Measurements from ENCODE around the gene SPECC1L.
A peak's percentile ranks its signal among the peaks of the same experiment; 100 is the strongest.

The SPECC1L gene

DNA sequence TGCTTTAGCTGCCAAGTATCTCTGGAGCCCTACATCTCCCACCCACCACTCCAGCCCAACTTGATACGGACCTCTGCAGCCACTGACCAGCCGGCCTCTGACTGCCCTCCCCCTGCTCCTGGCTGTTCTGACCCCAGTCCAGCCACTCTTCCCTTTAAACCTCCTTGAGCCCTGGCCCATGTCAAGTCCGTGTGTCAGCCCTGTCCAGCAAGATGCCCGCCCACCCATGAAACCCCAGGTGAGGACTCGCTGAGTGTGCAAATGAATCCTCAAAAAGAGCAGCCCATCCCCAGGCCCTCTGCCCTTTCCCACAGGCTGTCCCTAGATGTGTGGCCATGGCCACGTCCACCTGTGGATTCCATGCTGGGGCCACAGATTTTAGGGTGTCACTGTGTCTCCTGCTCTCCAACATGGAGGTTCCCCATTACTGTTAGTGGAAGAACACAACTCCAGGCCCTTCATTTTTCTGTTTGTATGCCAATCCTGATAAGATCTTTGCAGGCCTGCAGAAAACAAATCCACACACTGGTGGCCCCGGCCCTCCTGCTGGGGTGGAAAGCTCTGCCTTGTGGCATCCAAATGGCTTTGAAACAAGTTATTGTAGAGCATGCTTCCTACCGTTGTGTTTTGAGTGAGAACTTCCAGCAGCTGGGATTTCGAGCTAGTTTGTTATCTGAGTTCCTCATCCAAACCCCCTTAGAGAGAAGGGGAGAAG lies 134.1 kb downstream of the SPECC1L start:
- no peak for DNase-seq (ENCODE audit: insufficient read length, low spot score)
- FAIRE-seq, result no peak
- TF ChIP-seq PAX5 (IDR thresholded peaks at IDR 0.05; ENCODE audit: insufficient read depth, low read length, severe bottlenecking) (no peak), POU2F2 (IDR thresholded peaks at IDR 0.05; ENCODE audit: low read depth, low read length) (no peak)

DNA sequence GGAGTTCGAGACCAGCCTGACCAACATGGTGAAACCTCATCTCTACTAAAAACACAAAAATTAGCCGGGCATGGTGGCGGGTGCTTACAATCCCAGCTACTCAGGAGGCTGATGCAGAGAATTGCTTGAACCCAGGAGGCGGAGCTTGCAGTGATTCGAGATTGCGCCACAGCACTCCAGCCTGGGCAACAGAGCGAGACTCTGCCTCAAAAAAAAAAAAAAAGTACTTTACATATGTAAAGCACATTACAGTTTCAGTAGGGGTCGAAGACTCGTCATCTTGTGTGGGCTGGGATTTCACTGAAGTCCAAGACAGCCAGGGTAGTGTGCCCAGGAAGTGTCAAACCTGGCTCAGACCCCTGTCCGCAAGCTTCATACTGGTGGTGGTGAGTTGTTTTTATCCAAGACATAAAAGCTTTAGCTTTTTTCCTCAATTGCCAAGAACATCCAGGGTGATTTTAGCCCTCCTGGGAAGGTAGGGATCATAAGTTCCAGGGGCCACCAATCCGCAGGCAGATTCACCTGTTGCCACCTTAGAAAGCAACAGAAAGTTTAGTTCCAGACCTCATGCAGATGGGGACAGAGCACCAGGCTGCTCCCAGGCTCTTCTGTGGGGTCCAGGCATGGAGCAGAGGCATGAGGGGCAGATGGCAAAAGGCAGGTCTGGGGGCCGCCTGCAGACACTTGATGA lies 135.1 kb downstream of the SPECC1L start:
- FAIRE-seq, result no peak

DNA sequence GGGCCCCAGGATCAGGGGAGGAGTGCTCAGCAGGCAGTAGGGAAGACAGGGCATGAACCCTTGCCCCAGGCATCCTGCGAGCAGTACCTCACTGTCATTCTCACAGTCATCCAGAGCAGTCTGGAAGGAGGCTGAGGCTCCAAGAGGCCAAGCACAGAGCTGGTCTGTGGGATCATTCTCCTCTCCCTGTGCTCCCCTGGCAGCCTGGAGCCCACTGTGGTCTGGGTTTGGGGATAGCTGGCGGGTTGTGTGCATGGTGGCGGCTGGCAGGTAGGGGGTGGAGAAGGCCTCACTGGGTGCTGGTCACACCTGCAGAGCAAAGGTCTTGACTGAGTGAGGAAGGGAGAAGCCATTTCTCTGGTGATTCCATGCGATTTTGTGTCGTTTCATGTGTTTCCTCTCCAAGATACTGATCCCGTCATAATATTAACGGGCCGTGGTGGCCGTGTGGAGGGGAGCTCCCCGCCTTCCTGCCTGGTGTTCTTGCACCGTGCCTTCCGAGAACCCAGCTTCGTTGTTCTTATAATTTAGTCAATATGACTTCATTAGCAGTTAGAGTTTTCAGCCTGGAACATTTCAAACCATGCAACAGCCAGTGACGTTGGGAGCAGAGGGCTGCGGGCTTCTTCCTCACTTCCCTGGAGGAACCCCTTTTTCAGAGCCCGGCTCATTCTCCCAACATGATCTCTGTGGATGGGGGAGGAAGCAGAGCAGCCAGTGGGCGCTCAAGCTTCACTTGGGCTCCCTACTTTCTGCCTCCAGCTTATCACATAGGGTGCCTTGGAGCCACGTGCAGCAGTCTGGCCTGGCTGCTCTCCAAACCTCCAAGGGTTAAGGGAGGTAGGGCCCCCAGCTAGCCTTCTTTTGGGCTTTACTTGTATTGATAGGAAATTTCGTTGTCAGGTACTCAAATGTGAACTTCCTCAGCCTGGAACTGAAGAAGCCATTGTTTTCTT lies 136.0 kb downstream of the SPECC1L start:
- no peak for TF ChIP-seq PAX5 (IDR thresholded peaks at IDR 0.05; ENCODE audit: insufficient read depth, low read length, severe bottlenecking)
- no peak for TF ChIP-seq POU2F2 (IDR thresholded peaks at IDR 0.05; ENCODE audit: low read depth, low read length)
- no peak for TF ChIP-seq TAF1 (IDR thresholded peaks at IDR 0.05; ENCODE audit: low read depth, low read length)
- TF ChIP-seq POLR2AphosphoS5 (IDR thresholded peaks at IDR 0.05; ENCODE audit: low read depth, low read length), result no peak
- no peak for TF ChIP-seq SPI1 (IDR thresholded peaks at IDR 0.05; ENCODE audit: low read depth, low read length)
- TF ChIP-seq POLR2A (IDR thresholded peaks at IDR 0.05; ENCODE audit: low read depth, low read length), result no peak
- FAIRE-seq (no peak), DNase-seq (ENCODE audit: insufficient read length, low spot score) (no peak)

More for the DNA sequence above, 135.1 kb downstream of the SPECC1L start:
- TF ChIP-seq POU2F2 (IDR thresholded peaks at IDR 0.05; ENCODE audit: low read depth, low read length) (no peak), POLR2AphosphoS5 (IDR thresholded peaks at IDR 0.05; ENCODE audit: low read depth, low read length) (no peak), SPI1 (IDR thresholded peaks at IDR 0.05; ENCODE audit: low read depth, low read length) (no peak), POLR2A (IDR thresholded peaks at IDR 0.05; ENCODE audit: low read depth, low read length) (no peak), TAF1 (IDR thresholded peaks at IDR 0.05; ENCODE audit: low read depth, low read length) (no peak), PAX5 (IDR thresholded peaks at IDR 0.05; ENCODE audit: insufficient read depth, low read length, severe bottlenecking) (no peak)
- DNase-seq (ENCODE audit: insufficient read length, low spot score), result no peak

DNA sequence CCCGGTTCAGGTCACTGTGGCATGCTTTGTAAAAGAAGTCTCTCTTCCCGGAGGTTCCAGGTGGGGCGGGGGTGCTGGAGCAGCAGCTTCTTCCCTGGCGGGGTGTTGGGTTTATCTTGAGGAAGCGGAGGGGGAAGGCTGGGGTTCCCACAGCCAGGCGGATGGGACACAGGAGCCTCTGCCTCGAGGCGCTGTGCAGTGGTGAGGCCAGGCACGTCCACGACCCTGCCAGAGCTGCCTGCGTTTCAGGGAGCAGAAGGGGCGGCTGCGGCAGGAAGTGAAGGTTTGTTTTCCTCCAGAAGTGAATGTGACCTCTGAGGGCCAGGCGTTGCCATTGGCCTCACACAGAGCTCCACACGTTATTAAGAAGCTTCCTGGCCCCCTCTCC lies 136.6 kb downstream of the SPECC1L start:
- no peak for TF ChIP-seq POLR2A (IDR thresholded peaks at IDR 0.05; ENCODE audit: low read depth, low read length)
- no peak for TF ChIP-seq POLR2AphosphoS5 (IDR thresholded peaks at IDR 0.05; ENCODE audit: low read depth, low read length)
- TF ChIP-seq TAF1 (IDR thresholded peaks at IDR 0.05; ENCODE audit: low read depth, low read length), result no peak
- TF ChIP-seq PAX5 (IDR thresholded peaks at IDR 0.05; ENCODE audit: insufficient read depth, low read length, severe bottlenecking), result no peak
- no peak for TF ChIP-seq POU2F2 (IDR thresholded peaks at IDR 0.05; ENCODE audit: low read depth, low read length)
- no peak for TF ChIP-seq SPI1 (IDR thresholded peaks at IDR 0.05; ENCODE audit: low read depth, low read length)
- DNase-seq (ENCODE audit: insufficient read length, low spot score), result no peak
- FAIRE-seq, result no peak

DNA sequence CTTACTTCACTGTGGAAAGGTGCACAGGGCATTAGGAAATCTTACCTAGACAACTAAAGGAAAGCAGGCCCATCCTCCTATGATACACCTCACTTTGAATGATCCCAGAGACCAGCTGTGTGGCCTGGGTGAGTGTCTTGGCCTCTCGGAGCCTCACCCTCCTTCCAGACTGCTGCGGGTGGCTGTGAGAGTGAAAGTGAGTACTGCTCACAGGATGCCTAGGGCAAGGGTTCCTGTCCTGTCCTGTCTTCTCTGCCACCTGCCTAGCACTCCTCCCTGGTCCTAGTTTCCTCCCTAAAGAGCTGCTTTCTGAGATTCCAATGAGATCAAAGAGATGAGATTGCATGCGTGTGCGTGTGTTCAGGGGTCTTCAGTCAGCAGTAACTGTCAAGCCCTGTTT lies 137.3 kb downstream of the SPECC1L start:
- DNase-seq (ENCODE audit: insufficient read length, low spot score) (no peak), FAIRE-seq (no peak)
- TF ChIP-seq POLR2AphosphoS5 (IDR thresholded peaks at IDR 0.05; ENCODE audit: low read depth, low read length) (no peak), POLR2A (IDR thresholded peaks at IDR 0.05; ENCODE audit: low read depth, low read length) (no peak), SPI1 (IDR thresholded peaks at IDR 0.05; ENCODE audit: low read depth, low read length) (no peak), TAF1 (IDR thresholded peaks at IDR 0.05; ENCODE audit: low read depth, low read length) (no peak), POU2F2 (IDR thresholded peaks at IDR 0.05; ENCODE audit: low read depth, low read length) (no peak), PAX5 (IDR thresholded peaks at IDR 0.05; ENCODE audit: insufficient read depth, low read length, severe bottlenecking) (no peak)

DNA sequence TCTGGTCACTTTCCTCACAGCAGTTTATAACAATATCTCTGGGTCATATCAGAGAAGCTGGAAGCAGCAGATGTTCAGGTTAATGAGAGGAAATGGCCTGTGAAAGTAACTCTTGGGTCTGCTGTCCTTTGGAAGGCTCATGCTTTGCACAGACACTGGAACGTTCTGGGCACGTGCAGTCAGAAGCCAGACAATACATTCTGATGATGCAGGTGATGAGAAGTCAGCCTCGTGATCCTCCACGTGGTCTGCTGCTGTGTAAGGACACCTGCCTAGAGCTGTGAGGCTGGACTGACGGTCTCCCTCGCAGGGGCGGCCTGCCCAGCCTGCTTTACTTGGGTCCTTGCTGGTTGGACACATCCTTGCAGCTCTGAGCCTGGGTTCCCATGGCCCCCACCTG lies 138.0 kb downstream of the SPECC1L start:
- DNase-seq (ENCODE audit: insufficient read length, low spot score), result no peak
- FAIRE-seq, result peak; percentile 41
- TF ChIP-seq POLR2A (IDR thresholded peaks at IDR 0.05; ENCODE audit: low read depth, low read length) (no peak), TAF1 (IDR thresholded peaks at IDR 0.05; ENCODE audit: low read depth, low read length) (no peak), PAX5 (IDR thresholded peaks at IDR 0.05; ENCODE audit: insufficient read depth, low read length, severe bottlenecking) (no peak), POLR2AphosphoS5 (IDR thresholded peaks at IDR 0.05; ENCODE audit: low read depth, low read length) (no peak), SPI1 (IDR thresholded peaks at IDR 0.05; ENCODE audit: low read depth, low read length) (no peak), POU2F2 (IDR thresholded peaks at IDR 0.05; ENCODE audit: low read depth, low read length) (no peak)

DNA sequence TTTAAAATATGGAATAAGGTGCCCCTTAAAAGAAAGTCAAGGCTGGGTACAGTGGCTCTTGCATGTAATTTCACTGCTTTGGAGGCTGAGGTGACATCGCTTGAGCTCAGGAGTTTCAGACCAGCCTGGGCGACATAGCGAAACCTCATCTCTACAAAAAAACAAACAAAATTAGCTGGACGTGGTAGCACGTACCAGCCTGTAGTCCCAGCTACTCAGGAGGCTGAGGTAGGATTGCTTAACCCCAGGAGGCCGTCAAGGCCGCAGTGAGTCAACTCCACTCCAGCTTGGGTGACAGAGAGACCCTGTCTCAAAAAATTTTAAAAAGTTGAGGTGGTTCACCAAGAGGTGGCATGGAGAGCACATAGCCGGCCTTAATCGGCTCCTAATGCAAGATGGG lies 139.1 kb downstream of the SPECC1L start:
- no peak for DNase-seq (ENCODE audit: insufficient read length, low spot score)
- no peak for TF ChIP-seq POLR2A (IDR thresholded peaks at IDR 0.05; ENCODE audit: low read depth, low read length)
- TF ChIP-seq TAF1 (IDR thresholded peaks at IDR 0.05; ENCODE audit: low read depth, low read length), result no peak
- no peak for TF ChIP-seq PAX5 (IDR thresholded peaks at IDR 0.05; ENCODE audit: insufficient read depth, low read length, severe bottlenecking)
- no peak for TF ChIP-seq POLR2AphosphoS5 (IDR thresholded peaks at IDR 0.05; ENCODE audit: low read depth, low read length)
- no peak for TF ChIP-seq SPI1 (IDR thresholded peaks at IDR 0.05; ENCODE audit: low read depth, low read length)
- TF ChIP-seq POU2F2 (IDR thresholded peaks at IDR 0.05; ENCODE audit: low read depth, low read length), result no peak
- FAIRE-seq, result no peak

DNA sequence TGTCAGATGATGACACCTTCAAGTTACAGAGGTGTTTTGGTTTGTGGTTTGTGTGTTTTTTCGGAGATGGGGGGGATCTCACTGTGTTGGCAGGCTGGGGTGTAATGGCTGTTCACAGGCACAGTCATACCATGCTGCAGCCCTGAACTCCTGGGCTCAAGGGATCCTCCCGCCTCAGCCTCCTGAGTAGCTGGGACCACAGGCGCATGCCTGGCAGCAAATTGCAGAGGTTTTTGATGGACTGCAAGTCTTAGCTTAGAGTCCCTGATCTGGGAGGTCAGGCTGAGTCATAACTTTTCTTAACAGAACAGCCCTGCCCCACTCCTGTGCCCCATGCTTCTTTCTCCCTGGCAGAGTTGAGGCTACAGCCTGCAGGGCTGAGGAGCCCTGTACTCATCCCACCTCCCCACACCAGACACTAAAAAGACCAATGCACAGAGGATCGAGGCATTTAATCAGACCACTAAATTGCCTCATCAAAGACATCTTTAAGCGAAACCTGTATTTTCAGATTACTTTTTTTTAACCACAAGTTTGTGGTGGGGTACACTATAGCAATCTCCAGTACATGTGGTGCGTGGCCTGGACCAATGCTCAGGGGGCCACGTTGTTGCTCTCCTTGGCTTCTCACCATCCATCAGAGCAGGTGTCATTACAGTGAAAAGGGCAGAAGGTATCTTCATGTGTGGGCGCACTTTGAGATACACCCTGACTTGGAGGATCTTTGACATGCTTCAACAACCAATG lies 139.7 kb downstream of the SPECC1L start:
- peak; percentile 60 for FAIRE-seq
- no peak for TF ChIP-seq POU2F2 (IDR thresholded peaks at IDR 0.05; ENCODE audit: low read depth, low read length)
- no peak for TF ChIP-seq PAX5 (IDR thresholded peaks at IDR 0.05; ENCODE audit: insufficient read depth, low read length, severe bottlenecking)
- TF ChIP-seq TAF1 (IDR thresholded peaks at IDR 0.05; ENCODE audit: low read depth, low read length), result no peak
- no peak for TF ChIP-seq SPI1 (IDR thresholded peaks at IDR 0.05; ENCODE audit: low read depth, low read length)
- TF ChIP-seq POLR2AphosphoS5 (IDR thresholded peaks at IDR 0.05; ENCODE audit: low read depth, low read length), result no peak
- TF ChIP-seq POLR2A (IDR thresholded peaks at IDR 0.05; ENCODE audit: low read depth, low read length), result no peak
- no peak for DNase-seq (ENCODE audit: insufficient read length, low spot score)
